Measurements from ENCODE around the gene TNS3. TPM values are rescaled to one million over a fixed set of nuclear protein-coding genes. Genes with fewer than 3 reads are reported as not detected.

The TNS3 gene
- total and polyA plus RNA-seq, 10 of the 15 experiments (the other 5 are each of a cell fraction or from before 2014, with no cell fraction given): 0.27 to 2.7 (median 0.79) TPM

DNA sequence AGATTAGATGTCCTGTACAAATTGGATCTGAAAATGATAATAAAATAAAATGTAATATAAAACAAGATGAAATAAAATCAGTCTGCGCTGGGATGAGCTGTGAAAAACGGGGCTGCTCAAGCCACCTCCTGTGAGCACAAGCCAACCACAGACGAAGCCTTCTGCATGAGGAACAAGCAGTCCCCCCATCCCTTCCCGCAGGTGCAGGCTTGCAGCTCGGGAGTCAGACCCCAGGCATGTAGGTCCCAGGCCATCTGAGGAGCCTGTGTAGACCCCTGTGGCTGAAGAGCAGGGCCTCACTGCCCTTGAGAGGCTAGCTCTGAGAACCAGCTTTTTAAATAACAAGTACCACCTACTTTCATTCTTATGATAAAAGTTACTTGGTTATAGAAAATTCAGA, 123.4 kb downstream of the TNS3 start:
- DNase-seq (ENCODE audit: low read depth, low spot score) (no peak), FAIRE-seq (no peak), ATAC-seq (no peak)
- H3K4me2 ChIP-seq (ENCODE audit: control insufficient read depth, insufficient read depth): no peak overlapping the region
- no peak overlapping the region for H3K4me3 ChIP-seq
- RAD21 ChIA-PET (ENCODE audit: unreplicated experiment): interaction anchor here (0.5 kb wide), 1 partner anchor 69 kb away, joined by 3 read pairs; no protein-coding TSS in a partner anchor
- POLR2A ChIA-PET: no interaction called here
- no peaks in the 10 kb centered on the region for H3K79me2 ChIP-seq (ENCODE audit: control insufficient read depth, insufficient read depth, low read length)
- in situ Hi-C loops (cut with MboI) (no loop called here), intact Hi-C loops (cut with micrococcal nuclease; ENCODE audit: unreplicated experiment) (no loop called here)
- no peaks in the 10 kb centered on the region for H3K36me3 ChIP-seq (ENCODE audit: control insufficient read depth in 2 of 2, insufficient read depth in 2 of 2, low read length in 1 of 2)
- H3K4me1 ChIP-seq (ENCODE audit: control insufficient read depth, insufficient read depth, low read length): no peaks in the 10 kb centered on the region
- WGBS (ENCODE audit: insufficient coverage, insufficient replicate concordance, low lambda C conversion rate, missing lambda C conversion rate): 28% methylated on average over 5 of the region's 5 CpGs
- SMC1A ChIA-PET (ENCODE audit: uncharacterized antibody, unreplicated experiment): no interaction called here
- BruUV-seq (replicated peaks): no TSS peak
- no peaks in the 10 kb centered on the region for H3K9me3 ChIP-seq (replicated peaks; ENCODE audit: control insufficient read depth, insufficient read depth, low read length)
- CTCF ChIA-PET: no interaction called here
- peaks cover 0 to 2% of the 10 kb centered on the region in 2 experiments; a peak in 1 of 4 replicates for H3K27me3 ChIP-seq (replicated peaks in 1 of 2; ENCODE audit: control insufficient read depth in 2 of 2, insufficient read depth in 2 of 2, low read length in 1 of 2)
- no peaks in the 10 kb centered on the region for H4K20me1 ChIP-seq (ENCODE audit: control insufficient read depth, insufficient read depth)
- TF ChIP-seq ZNF592 (IDR thresholded peaks at IDR 0.05) (no peak), CBFB (IDR thresholded peaks at IDR 0.05; ENCODE audit: low read depth) (no peak), SIN3A (IDR thresholded peaks at IDR 0.05; ENCODE audit: low read depth, low read length) (no peak), SMC3 (IDR thresholded peaks at IDR 0.05; ENCODE audit: borderline replicate concordance, low read length) (no peak), CREB1 (IDR thresholded peaks at IDR 0.05; ENCODE audit: low read depth) (no peak), ZBED1 (IDR thresholded peaks at IDR 0.05; ENCODE audit: borderline replicate concordance) (no peak), ZNF207 (IDR thresholded peaks at IDR 0.05; ENCODE audit: borderline replicate concordance) (no peak), ZNF622 (IDR thresholded peaks at IDR 0.05) (no peak), MAX (IDR thresholded peaks at IDR 0.05; ENCODE audit: low read depth, low read length) (no peak), LARP7 (IDR thresholded peaks at IDR 0.05) (no peak), POLR2A (IDR thresholded peaks at IDR 0.05; ENCODE audit: low read depth, low read length) (no peak), BRCA1 (IDR thresholded peaks at IDR 0.05; ENCODE audit: low read depth, low read length) (no peak), TBL1XR1 (IDR thresholded peaks at IDR 0.05; ENCODE audit: low read depth, low read length) (no peak), PML (IDR thresholded peaks at IDR 0.05; ENCODE audit: low read length) (no peak), YY1 (IDR thresholded peaks at IDR 0.05; ENCODE audit: low read depth, low read length) (no peak)
- TF ChIP-seq, protein P1, sequence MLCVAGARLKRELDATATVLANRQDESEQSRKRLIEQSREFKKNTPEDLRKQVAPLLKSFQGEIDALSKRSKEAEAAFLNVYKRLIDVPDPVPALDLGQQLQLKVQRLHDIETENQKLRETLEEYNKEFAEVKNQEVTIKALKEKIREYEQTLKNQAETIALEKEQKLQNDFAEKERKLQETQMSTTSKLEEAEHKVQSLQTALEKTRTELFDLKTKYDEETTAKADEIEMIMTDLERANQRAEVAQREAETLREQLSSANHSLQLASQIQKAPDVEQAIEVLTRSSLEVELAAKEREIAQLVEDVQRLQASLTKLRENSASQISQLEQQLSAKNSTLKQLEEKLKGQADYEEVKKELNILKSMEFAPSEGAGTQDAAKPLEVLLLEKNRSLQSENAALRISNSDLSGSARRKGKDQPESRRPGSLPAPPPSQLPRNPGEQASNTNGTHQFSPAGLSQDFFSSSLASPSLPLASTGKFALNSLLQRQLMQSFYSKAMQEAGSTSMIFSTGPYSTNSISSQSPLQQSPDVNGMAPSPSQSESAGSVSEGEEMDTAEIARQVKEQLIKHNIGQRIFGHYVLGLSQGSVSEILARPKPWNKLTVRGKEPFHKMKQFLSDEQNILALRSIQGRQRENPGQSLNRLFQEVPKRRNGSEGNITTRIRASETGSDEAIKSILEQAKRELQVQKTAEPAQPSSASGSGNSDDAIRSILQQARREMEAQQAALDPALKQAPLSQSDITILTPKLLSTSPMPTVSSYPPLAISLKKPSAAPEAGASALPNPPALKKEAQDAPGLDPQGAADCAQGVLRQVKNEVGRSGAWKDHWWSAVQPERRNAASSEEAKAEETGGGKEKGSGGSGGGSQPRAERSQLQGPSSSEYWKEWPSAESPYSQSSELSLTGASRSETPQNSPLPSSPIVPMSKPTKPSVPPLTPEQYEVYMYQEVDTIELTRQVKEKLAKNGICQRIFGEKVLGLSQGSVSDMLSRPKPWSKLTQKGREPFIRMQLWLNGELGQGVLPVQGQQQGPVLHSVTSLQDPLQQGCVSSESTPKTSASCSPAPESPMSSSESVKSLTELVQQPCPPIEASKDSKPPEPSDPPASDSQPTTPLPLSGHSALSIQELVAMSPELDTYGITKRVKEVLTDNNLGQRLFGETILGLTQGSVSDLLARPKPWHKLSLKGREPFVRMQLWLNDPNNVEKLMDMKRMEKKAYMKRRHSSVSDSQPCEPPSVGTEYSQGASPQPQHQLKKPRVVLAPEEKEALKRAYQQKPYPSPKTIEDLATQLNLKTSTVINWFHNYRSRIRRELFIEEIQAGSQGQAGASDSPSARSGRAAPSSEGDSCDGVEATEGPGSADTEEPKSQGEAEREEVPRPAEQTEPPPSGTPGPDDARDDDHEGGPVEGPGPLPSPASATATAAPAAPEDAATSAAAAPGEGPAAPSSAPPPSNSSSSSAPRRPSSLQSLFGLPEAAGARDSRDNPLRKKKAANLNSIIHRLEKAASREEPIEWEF (IDR thresholded peaks at IDR 0.05; ENCODE audit: insufficient replicate concordance, low read depth, low read length): no peak
- no peak overlapping the region for H2AFZ ChIP-seq (ENCODE audit: control insufficient read depth, low read depth, low read length)
- H3K27ac ChIP-seq (ENCODE audit: control insufficient read depth, insufficient read depth): no peak overlapping the region
- no peak overlapping the region for H3K9ac ChIP-seq (ENCODE audit: control insufficient read depth, insufficient read depth, low read length)

Data from GM12878 (cell line).